HepG2 (cell line): Measurements from ENCODE around the gene TEX261. TPM values are rescaled to one million over a fixed set of nuclear protein-coding genes. Genes with fewer than 3 reads are reported as not detected.

ENCODE experiments used
- CREM ChIP-seq, 2 experiments: sonication (generic) in 1 of 2; formaldehyde crosslinking in 1 of 2; IDR thresholded peaks; 2 replicates each; pipeline versions ENCODE4 v1.4.0 to v1.6.1; 2016 to 2020; ENCODE audit warnings: antibody characterized with exemption in 1 of 2, mild to moderate bottlenecking in 1 of 2, missing genetic modification reagents in 1 of 2
- FOXO1 ChIP-seq: sonication (generic); formaldehyde crosslinking; IDR thresholded peaks from 2 replicates; pipeline ENCODE4 v1.4.0; 2020; ENCODE audit warnings: missing genetic modification reagents
- HNF4A ChIP-seq: sonication (generic); formaldehyde crosslinking; IDR thresholded peaks from 2 replicates; pipeline ENCODE4 v1.4.0; 2020; ENCODE audit warnings: missing genetic modification reagents
- NFKB2 ChIP-seq: sonication (generic); formaldehyde crosslinking; IDR thresholded peaks from 2 replicates; pipeline ENCODE4 v1.4.0; 2020; ENCODE audit warnings: missing genetic modification reagents, borderline replicate concordance
- PHF20 ChIP-seq: sonication (generic); formaldehyde crosslinking; IDR thresholded peaks from 2 replicates; pipeline ENCODE4 v1.5.0; 2020; ENCODE audit warnings: mild to moderate bottlenecking, missing genetic modification reagents
- RBM39 ChIP-seq: fragments of 200-400 bp; formaldehyde crosslinking; IDR thresholded peaks from one replicate; pipeline ENCODE4 v1.6.1; 2018; ENCODE audit warnings: antibody characterized with exemption, mild to moderate bottlenecking, low read depth, low read length; ENCODE audit not compliant: poor library complexity, severe bottlenecking
- REPIN1 ChIP-seq: sonication (generic); formaldehyde crosslinking; IDR thresholded peaks from 2 replicates; pipeline ENCODE4 v1.8.0; 2022; ENCODE audit warnings: missing genetic modification reagents, low read depth, mild to moderate bottlenecking, borderline replicate concordance
- SAFB2 ChIP-seq: sonication (generic); formaldehyde crosslinking; IDR thresholded peaks from 2 replicates; pipeline ENCODE4 v1.5.1; 2020; ENCODE audit warnings: missing genetic modification reagents, low read depth, mild to moderate bottlenecking, borderline replicate concordance
- SMYD3 ChIP-seq: sonication (generic); formaldehyde crosslinking; IDR thresholded peaks from 2 replicates; pipeline ENCODE4 v1.8.1; 2023; ENCODE audit warnings: mild to moderate bottlenecking, missing genetic modification reagents
- SP2 ChIP-seq: sonication (generic); formaldehyde crosslinking; IDR thresholded peaks from 2 replicates; pipeline ENCODE4 v1.5.1; 2020; ENCODE audit warnings: mild to moderate bottlenecking, missing genetic modification reagents
- TEAD3 ChIP-seq: optimal IDR thresholded peaks from 2 replicates; pipeline ENCODE3; 2016; ENCODE audit warnings: borderline replicate concordance
- ZBTB7B ChIP-seq: sonication (generic); formaldehyde crosslinking; IDR thresholded peaks from 2 replicates; pipeline ENCODE4 v1.4.0; 2020; ENCODE audit warnings: missing genetic modification reagents
- ZBTB8A ChIP-seq: sonication (generic); formaldehyde crosslinking; IDR thresholded peaks from 2 replicates; pipeline ENCODE4 v1.4.0; 2020; ENCODE audit warnings: mild to moderate bottlenecking, low read depth, missing genetic modification reagents, borderline replicate concordance
- ZFP37 ChIP-seq: sonication (generic); formaldehyde crosslinking; IDR thresholded peaks from 2 replicates; pipeline ENCODE4 v1.4.0; 2020; ENCODE audit warnings: missing genetic modification reagents, borderline replicate concordance
- ZNF235 ChIP-seq: sonication (generic); formaldehyde crosslinking; IDR thresholded peaks from 2 replicates; pipeline ENCODE4 v1.8.1; 2023; ENCODE audit warnings: mild to moderate bottlenecking, missing genetic modification reagents, borderline replicate concordance
- ZNF3 ChIP-seq: IDR thresholded peaks from 2 replicates; pipeline ENCODE4 v1.7.0; 2017; ENCODE audit warnings: inconsistent platforms
- ZNF33A ChIP-seq: sonication (generic); formaldehyde crosslinking; IDR thresholded peaks from 2 replicates; pipeline ENCODE4 v1.5.1; 2020; ENCODE audit warnings: missing genetic modification reagents, mild to moderate bottlenecking, moderate library complexity, borderline replicate concordance
- ZNF878 ChIP-seq: sonication (generic); formaldehyde crosslinking; IDR thresholded peaks from 2 replicates; pipeline ENCODE4 v1.8.1; 2023; ENCODE audit warnings: mild to moderate bottlenecking, missing genetic modification reagents, moderate library complexity
- ZSCAN20 ChIP-seq: sonication (generic); formaldehyde crosslinking; IDR thresholded peaks from 2 replicates; pipeline ENCODE4 v1.4.0; 2020; ENCODE audit warnings: missing genetic modification reagents, mild to moderate bottlenecking, borderline replicate concordance
- polyA plus RNA-seq, 8 experiments: library from polyadenylated mRNA; depleted of rRNA in 3 of 8; stranded (reverse) in 7 of 8; unstranded in 1 of 8; fragments of >200 nt; fragmentation: Illumina TruSeq in 4 of 8; extraction: Trizol in 4 of 8; gene quantifications; 2 replicates each; pipeline versions ENCODE4 v1.2.1 to v1.2.3, GENCODE V29; 2011 to 2016; ENCODE audit warnings: low read depth in 4 of 8, missing spikeins in 1 of 8, mixed read lengths in 1 of 8; ENCODE audit not compliant: insufficient read depth in 1 of 8
- total RNA-seq, 5 experiments: library from RNA; depleted of rRNA; stranded (reverse); fragments of >200 nt; fragmentation: Illumina TruSeq; extraction: Trizol; gene quantifications; 2 replicates each; pipeline ENCODE4 v1.2.3, GENCODE V29; 2016; ENCODE audit warnings: low read depth in 1 of 5
- TF ChIP-seq, protein P1 (sequence below): sonication (generic); formaldehyde crosslinking; IDR thresholded peaks from 2 replicates; pipeline ENCODE4 v1.5.0; 2020; ENCODE audit warnings: missing genetic modification reagents
- TF ChIP-seq, protein P2 (sequence below): sonication (generic); formaldehyde crosslinking; IDR thresholded peaks from 2 replicates; pipeline ENCODE4 v1.4.0; 2020; ENCODE audit warnings: missing genetic modification reagents
- TF ChIP-seq, protein P3 (sequence below): sonication (generic); formaldehyde crosslinking; IDR thresholded peaks from 2 replicates; pipeline ENCODE4 v1.4.0; 2020; ENCODE audit warnings: missing genetic modification reagents, borderline replicate concordance

Gene TEX261
- total and polyA plus RNA-seq, 2 of the 13 experiments (the other 11 are each of a cell fraction or from before 2014, with no cell fraction given) = 43.8 to 78.7 TPM

DNA sequence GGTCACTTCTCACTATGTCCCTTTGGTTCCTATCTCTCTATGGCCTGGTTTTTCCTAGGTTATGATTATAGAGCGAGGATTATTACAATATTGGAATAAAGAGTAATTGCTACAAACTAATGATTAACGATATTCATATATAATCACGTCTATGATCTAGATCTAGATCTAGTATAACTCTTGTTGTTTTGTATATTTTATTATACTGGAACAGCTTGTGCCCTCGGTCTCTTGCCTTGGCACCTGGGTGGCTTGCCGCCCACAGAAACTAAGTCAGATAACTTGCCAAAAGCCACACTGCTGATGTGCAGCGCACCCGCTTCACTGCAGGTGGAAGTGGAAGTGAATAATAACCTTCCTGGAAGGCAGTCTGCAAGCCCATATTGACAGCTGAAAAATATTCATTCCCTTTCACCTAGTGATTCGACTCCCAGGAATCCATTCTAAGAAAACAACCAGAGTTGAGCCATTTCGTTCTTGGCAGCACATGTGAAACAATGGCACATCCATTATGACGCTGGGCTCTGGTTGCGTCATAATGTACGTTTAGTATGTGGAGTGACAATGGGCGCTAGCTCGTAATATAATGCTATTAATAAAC is 17.0 kb downstream of the TEX261 start (continued):
- TF ChIP-seq ZSCAN20 (CRISPR knock-in tag) = no peak
- no peak for TF ChIP-seq CREM (IDR thresholded peaks at IDR 0.05)
- no peak for TF ChIP-seq CREM (CRISPR knock-in tag; IDR thresholded peaks at IDR 0.05)
- TF ChIP-seq ZNF33A (CRISPR knock-in tag) = no peak
- TF ChIP-seq, protein P1, sequence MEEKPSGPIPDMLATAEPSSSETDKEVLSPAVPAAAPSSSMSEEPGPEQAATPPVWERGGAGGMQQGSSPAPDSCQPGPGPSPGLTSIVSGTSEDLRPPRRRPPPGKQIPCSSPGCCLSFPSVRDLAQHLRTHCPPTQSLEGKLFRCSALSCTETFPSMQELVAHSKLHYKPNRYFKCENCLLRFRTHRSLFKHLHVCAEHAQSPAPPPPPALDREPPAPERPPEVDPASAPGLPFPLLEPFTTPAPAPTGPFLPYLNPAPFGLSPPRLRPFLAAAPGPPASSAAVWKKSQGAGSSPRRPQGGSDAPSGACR (CRISPR knock-in tag) = no peak
- no peak for TF ChIP-seq RBM39
- TF ChIP-seq PHF20 (CRISPR knock-in tag) = 0 out of 2 replicates have a peak, but pooled peaks have one; percentile 11
- TF ChIP-seq ZNF3 (CRISPR knock-in tag) = no peak
- no peak for TF ChIP-seq ZBTB8A
- TF ChIP-seq NFKB2 = no peak; the same call in 1 of the 2 replicates
- no peak for TF ChIP-seq FOXO1 (CRISPR knock-in tag)
- TF ChIP-seq TEAD3 (CRISPR knock-in tag) = no peak
- TF ChIP-seq ZNF878 = no peak
- TF ChIP-seq, protein P2, sequence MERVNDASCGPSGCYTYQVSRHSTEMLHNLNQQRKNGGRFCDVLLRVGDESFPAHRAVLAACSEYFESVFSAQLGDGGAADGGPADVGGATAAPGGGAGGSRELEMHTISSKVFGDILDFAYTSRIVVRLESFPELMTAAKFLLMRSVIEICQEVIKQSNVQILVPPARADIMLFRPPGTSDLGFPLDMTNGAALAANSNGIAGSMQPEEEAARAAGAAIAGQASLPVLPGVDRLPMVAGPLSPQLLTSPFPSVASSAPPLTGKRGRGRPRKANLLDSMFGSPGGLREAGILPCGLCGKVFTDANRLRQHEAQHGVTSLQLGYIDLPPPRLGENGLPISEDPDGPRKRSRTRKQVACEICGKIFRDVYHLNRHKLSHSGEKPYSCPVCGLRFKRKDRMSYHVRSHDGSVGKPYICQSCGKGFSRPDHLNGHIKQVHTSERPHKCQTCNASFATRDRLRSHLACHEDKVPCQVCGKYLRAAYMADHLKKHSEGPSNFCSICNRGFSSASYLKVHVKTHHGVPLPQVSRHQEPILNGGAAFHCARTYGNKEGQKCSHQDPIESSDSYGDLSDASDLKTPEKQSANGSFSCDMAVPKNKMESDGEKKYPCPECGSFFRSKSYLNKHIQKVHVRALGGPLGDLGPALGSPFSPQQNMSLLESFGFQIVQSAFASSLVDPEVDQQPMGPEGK (CRISPR knock-in tag) = no peak
- TF ChIP-seq SP2 (CRISPR knock-in tag) = no peak
- TF ChIP-seq ZFP37 (CRISPR knock-in tag) = 0 out of 2 replicates have a peak, but pooled peaks have one; percentile 10
- no peak for TF ChIP-seq SAFB2 (CRISPR knock-in tag)
- TF ChIP-seq ZBTB7B (CRISPR knock-in tag) = 0 out of 2 replicates have a peak, but pooled peaks have one; percentile 2
- no peak for TF ChIP-seq SMYD3 (CRISPR knock-in tag)
- TF ChIP-seq HNF4A = no peak
- TF ChIP-seq, protein P3, sequence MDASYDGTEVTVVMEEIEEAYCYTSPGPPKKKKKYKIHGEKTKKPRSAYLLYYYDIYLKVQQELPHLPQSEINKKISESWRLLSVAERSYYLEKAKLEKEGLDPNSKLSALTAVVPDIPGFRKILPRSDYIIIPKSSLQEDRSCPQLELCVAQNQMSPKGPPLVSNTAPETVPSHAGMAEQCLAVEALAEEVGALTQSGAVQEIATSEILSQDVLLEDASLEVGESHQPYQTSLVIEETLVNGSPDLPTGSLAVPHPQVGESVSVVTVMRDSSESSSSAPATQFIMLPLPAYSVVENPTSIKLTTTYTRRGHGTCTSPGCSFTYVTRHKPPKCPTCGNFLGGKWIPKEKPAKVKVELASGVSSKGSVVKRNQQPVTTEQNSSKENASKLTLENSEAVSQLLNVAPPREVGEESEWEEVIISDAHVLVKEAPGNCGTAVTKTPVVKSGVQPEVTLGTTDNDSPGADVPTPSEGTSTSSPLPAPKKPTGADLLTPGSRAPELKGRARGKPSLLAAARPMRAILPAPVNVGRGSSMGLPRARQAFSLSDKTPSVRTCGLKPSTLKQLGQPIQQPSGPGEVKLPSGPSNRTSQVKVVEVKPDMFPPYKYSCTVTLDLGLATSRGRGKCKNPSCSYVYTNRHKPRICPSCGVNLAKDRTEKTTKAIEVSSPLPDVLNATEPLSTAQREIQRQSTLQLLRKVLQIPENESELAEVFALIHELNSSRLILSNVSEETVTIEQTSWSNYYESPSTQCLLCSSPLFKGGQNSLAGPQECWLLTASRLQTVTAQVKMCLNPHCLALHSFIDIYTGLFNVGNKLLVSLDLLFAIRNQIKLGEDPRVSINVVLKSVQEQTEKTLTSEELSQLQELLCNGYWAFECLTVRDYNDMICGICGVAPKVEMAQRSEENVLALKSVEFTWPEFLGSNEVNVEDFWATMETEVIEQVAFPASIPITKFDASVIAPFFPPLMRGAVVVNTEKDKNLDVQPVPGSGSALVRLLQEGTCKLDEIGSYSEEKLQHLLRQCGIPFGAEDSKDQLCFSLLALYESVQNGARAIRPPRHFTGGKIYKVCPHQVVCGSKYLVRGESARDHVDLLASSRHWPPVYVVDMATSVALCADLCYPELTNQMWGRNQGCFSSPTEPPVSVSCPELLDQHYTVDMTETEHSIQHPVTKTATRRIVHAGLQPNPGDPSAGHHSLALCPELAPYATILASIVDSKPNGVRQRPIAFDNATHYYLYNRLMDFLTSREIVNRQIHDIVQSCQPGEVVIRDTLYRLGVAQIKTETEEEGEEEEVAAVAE (CRISPR knock-in tag) = no peak
- 0 out of 2 replicates have a peak, but pooled peaks have one; percentile 13 for TF ChIP-seq ZNF235 (CRISPR knock-in tag)
- TF ChIP-seq REPIN1 (CRISPR knock-in tag) = no peak
